GM21423 (cell line): ENCODE measurements around the gene ASIC4.

Experiments
- ATAC-seq: cut with Tn5 transposase; IDR thresholded peaks from one replicate; pipeline ENCODE4 v1.9.1; 2021; ENCODE audit warnings: mild to moderate bottlenecking, moderate library complexity; ENCODE audit not compliant: unreplicated experiment

ASIC4 gene

GRCh38 chr2:219478916-219479315 lies 35.4 kb upstream of the ASIC4 start:
- no peak for ATAC-seq

DNA sequence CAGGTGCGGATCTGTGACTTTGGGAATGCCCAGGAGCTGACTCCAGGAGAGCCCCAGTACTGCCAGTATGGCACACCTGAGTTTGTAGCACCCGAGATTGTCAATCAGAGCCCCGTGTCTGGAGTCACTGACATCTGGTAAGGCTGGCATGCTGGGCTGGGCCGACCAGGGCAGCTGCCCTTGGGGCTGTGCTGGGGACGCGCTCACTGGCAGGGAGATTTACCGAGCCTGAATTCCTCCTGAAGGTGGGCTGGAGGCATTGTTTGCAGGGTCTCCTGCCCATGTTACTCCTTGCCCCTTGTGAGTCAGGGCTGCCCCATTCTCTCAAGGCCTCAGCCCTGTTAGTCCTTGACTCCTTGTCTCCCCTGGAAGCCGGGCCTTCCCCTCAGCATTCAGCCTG lies 34.3 kb upstream of the ASIC4 start:
- ATAC-seq, result no peak

GRCh38 chr2:219482674-219483405 lies 31.4 kb upstream of the ASIC4 start:
- no peak for ATAC-seq

DNA sequence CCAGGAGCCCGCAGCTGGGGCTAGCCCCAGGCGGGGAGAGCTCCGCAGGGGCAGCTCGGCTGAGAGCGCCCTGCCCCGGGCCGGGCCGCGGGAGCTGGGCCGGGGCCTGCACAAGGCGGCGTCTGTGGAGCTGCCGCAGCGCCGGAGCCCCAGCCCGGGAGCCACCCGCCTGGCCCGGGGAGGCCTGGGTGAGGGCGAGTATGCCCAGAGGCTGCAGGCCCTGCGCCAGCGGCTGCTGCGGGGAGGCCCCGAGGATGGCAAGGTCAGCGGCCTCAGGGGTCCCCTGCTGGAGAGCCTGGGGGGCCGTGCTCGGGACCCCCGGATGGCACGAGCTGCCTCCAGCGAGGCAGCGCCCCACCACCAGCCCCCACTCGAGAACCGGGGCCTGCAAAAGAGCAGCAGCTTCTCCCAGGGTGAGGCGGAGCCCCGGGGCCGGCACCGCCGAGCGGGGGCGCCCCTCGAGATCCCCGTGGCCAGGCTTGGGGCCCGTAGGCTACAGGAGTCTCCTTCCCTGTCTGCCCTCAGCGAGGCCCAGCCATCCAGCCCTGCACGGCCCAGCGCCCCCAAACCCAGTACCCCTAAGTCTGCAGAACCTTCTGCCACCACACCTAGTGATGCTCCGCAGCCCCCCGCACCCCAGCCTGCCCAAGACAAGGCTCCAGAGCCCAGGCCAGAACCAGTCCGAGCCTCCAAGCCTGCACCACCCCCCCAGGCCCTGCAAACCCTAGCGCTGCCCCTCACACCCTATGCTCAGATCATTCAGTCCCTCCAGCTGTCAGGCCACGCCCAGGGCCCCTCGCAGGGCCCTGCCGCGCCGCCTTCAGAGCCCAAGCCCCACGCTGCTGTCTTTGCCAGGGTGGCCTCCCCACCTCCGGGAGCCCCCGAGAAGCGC lies 30.6 kb upstream of the ASIC4 start:
- no peak for ATAC-seq

DNA sequence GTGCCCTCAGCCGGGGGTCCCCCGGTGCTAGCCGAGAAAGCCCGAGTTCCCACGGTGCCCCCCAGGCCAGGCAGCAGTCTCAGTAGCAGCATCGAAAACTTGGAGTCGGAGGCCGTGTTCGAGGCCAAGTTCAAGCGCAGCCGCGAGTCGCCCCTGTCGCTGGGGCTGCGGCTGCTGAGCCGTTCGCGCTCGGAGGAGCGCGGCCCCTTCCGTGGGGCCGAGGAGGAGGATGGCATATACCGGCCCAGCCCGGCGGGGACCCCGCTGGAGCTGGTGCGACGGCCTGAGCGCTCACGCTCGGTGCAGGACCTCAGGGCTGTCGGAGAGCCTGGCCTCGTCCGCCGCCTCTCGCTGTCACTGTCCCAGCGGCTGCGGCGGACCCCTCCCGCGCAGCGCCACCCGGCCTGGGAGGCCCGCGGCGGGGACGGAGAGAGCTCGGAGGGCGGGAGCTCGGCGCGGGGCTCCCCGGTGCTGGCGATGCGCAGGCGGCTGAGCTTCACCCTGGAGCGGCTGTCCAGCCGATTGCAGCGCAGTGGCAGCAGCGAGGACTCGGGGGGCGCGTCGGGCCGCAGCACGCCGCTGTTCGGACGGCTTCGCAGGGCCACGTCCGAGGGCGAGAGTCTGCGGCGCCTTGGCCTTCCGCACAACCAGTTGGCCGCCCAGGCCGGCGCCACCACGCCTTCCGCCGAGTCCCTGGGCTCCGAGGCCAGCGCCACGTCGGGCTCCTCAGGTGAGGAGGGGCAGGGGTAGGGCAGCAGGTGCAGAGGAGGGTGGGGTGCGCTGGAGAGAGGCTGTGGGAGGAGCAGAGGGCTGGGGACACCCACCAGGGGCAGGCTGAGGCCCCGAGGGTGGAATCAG lies 29.7 kb upstream of the ASIC4 start:
- ATAC-seq, result no peak

DNA sequence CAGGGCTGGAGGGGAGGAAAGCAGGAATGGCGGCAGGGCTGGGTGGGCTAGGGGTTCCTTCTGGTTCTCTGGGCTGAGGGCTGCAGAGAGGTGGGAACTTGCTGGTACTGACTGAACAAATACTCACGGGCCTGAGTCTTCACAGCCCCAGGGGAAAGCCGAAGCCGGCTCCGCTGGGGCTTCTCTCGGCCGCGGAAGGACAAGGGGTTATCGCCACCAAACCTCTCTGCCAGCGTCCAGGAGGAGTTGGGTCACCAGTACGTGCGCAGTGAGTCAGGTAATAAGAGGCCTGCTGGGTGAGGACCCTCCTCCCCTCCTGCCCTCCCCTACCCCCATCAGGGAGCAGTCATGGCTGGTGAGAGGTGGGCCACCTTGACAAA lies 29.1 kb upstream of the ASIC4 start:
- ATAC-seq, result no peak

DNA sequence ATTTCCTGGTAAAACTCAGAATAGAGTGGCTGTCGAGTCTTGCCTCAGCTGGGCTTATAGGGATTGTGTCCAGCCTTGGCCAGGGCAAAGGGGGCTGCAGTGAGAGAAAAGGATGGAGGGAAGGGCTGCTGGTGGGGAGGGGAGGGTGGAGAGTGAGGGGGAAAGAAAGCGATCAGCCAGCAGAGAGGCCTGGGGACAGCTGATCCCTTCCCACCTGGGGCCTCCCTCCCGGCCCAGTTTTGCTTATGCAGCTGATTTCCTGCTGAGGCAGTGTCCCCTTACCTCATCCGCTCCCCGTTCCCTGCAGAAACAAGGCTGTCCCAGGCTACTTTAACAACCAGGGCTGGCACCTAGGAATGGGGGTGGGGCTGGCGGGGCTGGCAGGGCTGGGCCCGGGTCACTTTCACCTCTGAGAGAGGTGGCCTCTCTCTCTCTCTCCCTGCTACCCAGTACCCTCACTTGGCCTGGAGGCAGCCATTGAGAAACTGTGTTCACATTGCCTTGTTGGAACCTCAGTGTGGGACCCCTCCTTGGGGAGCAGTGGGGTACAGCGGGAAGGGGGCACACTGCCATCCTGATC lies 27.8 kb upstream of the ASIC4 start:
- ATAC-seq, result no peak

- ATAC-seq, result no peak
These were observed 26.0 kb upstream of the ASIC4 start for GRCh38 chr2:219488149-219488843.

- ATAC-seq, result no peak
These were observed 25.5 kb upstream of the ASIC4 start for GRCh38 chr2:219488844-219489194.

DNA sequence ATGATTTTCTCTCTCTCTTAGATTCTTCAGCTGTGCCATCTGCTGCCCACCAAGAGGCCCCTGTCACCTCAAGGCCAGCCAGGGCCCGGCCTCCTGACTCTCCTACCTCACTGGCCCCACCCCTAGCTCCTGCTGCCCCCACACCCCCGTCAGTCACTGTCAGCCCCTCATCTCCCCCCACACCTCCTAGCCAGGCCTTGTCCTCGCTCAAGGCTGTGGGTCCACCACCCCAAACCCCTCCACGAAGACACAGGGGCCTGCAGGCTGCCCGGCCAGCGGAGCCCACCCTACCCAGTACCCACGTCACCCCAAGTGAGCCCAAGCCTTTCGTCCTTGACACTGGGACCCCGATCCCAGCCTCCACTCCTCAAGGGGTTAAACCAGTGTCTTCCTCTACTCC lies 25.0 kb upstream of the ASIC4 start:
- ATAC-seq, result no peak

GRCh38 chr2:219490186-219490585 lies 24.1 kb upstream of the ASIC4 start:
- ATAC-seq, result no peak

DNA sequence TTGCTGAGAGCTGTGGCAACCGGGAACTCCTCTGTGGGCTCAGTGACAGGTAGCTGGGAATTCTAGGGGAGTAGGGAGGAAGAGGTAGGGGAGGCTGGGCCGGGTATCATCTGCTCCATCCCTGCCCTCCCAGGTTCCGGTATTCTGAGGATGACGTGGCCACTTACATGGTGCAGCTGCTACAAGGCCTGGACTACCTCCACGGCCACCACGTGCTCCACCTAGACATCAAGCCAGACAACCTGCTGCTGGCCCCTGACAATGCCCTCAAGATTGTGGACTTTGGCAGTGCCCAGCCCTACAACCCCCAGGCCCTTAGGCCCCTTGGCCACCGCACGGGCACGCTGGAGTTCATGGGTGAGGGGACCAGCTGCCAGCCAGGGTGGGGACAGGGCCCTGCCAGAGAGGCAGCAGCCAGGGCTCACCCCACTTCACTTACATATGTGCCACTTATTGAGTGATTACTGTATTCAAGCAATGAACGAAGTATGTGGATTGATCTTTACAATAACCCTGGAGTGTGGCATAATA lies 23.6 kb upstream of the ASIC4 start:
- no peak for ATAC-seq

- no peak for ATAC-seq
These were observed 22.9 kb upstream of the ASIC4 start for GRCh38 chr2:219491278-219491963.

- ATAC-seq, result no peak
These were observed 21.7 kb upstream of the ASIC4 start for GRCh38 chr2:219492575-219492974.

DNA sequence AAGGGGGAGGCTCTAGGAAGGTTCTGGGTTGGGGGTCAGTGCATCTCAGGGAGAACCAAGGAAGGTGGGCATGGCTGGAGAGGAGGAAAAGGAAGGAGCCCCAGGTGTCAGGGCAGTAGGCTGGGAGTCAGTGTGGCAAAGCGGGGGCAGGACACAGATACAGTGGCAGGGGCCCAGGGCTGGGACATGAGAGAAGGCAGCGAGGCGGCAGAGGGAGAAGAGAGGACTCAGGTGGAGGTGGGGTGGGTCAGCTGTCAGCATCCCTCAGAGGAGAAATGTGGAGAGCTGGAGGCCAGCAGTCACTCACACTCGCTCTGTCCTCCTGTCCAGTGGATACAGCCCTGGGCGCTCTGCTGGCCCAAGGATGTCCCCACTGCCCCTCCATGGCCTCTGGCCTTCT lies 21.2 kb upstream of the ASIC4 start:
- no peak for ATAC-seq

GRCh38 chr2:219494952-219495530 lies 19.2 kb upstream of the ASIC4 start:
- no peak for ATAC-seq

- no peak for ATAC-seq
These were observed 18.7 kb upstream of the ASIC4 start for GRCh38 chr2:219495531-219496122.

DNA sequence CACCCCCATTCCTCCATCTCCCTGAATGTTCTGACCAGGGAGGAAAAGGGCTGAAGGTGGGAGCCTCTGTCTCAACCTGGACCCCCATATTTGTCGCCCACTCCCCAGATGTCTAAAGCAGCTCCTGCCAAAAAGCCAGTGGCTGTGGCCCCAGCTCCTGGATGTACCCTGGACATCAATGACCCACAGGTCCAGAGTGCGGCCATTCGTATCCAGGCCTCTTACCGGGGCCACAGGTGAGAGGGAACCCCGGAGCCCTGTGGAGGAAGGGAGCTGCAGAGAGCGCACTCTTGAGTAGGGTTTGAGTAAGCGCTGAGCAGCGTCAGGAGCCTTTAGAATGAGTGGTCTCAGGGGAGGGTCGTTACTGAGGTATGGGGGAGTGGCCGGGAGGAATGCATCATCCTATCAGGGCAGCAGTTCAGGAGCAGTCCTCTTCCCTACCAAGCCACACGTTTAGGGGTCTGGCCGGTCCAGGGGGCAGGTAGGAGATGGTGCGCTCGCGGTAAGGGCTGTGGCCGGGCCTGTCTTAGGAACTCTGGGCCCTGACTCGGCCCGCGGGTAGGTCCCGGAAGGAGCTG lies 17.9 kb upstream of the ASIC4 start:
- no peak for ATAC-seq
